Progenitor cell of endocrine pancreas (in vitro differentiated cells): ENCODE results near the gene MAGI1. TPM values are rescaled to one million over a fixed set of nuclear protein-coding genes. Genes with fewer than 3 reads are reported as not detected.

Source experiments
- DNase-seq: peaks from one replicate; pipeline ENCODE4 v3.0.0; 2021; ENCODE audit warnings: low spot score; ENCODE audit not compliant: unreplicated experiment
- H3K27ac Mint-ChIP-seq: 2 replicates; pipeline ENCODE4 v1.8.0; 2021; ENCODE audit warnings: mild to moderate bottlenecking, moderate library complexity, mixed read lengths
- H3K27me3 Mint-ChIP-seq: 2 replicates; pipeline ENCODE4 v1.8.0; 2021; ENCODE audit warnings: mixed read lengths
- H3K36me3 Mint-ChIP-seq: 2 replicates; pipeline ENCODE4 v1.8.0; 2022; ENCODE audit warnings: mixed read lengths; ENCODE audit not compliant: insufficient read depth
- H3K4me1 Mint-ChIP-seq: 2 replicates; pipeline ENCODE4 v1.8.0; 2021; ENCODE audit warnings: low read depth, mixed read lengths
- H3K4me3 Mint-ChIP-seq: 2 replicates; pipeline ENCODE4 v1.8.0; 2021; ENCODE audit warnings: low read depth, mild to moderate bottlenecking, moderate library complexity, mixed read lengths
- H3K9me3 Mint-ChIP-seq: 2 replicates; pipeline ENCODE4 v1.8.0; 2021; ENCODE audit warnings: low read depth, mixed read lengths
- CTCF ChIP-seq: fragments of 200-600 bp; sonication (generic); IDR thresholded peaks from one replicate; pipeline ENCODE4 v1.5.0; 2021; ENCODE audit warnings: antibody characterized with exemption, mild to moderate bottlenecking; ENCODE audit not compliant: unreplicated experiment
- total RNA-seq: library from RNA; stranded (reverse); gene quantifications from 2 replicates; pipeline ENCODE4 v1.2.1, GENCODE V29; 2021

The MAGI1 gene
- total RNA-seq, 1 donor from 2014 or later, result 142 TPM

- Mint-ChIP-seq H3K27me3 (no peaks in the 10 kb centered on the region), H3K4me3 (no peak overlapping the region), H3K36me3 (peaks cover 3% of the 10 kb centered on the region), H3K4me1 (peaks cover 24% of the 10 kb centered on the region), H3K27ac (no peak overlapping the region), H3K9me3 (no peaks in the 10 kb centered on the region)
- TF ChIP-seq CTCF, result no peak
- DNase-seq, result no peak
Observed at GRCh38 chr3:65638301-65638700, 400.4 kb downstream of the MAGI1 start.

- Mint-ChIP-seq H3K27ac (no peak overlapping the region), H3K4me1 (peaks cover 9% of the 10 kb centered on the region), H3K27me3 (no peaks in the 10 kb centered on the region), H3K9me3 (no peaks in the 10 kb centered on the region), H3K36me3 (peaks cover 3% of the 10 kb centered on the region), H3K4me3 (no peak overlapping the region)
- no peak for DNase-seq
- TF ChIP-seq CTCF, result no peak
Observed at GRCh38 chr3:65636326-65636725, 402.4 kb downstream of the MAGI1 start.

GRCh38 chr3:65635657-65636056, 403.1 kb downstream of the MAGI1 start:
- no peak for DNase-seq
- Mint-ChIP-seq H3K27ac (no peak overlapping the region), H3K4me3 (no peak overlapping the region), H3K27me3 (no peaks in the 10 kb centered on the region), H3K9me3 (no peaks in the 10 kb centered on the region), H3K4me1 (peaks cover 6% of the 10 kb centered on the region), H3K36me3 (peaks cover 7% of the 10 kb centered on the region)
- no peak for TF ChIP-seq CTCF

- Mint-ChIP-seq H3K4me3 (no peak overlapping the region), H3K27me3 (no peaks in the 10 kb centered on the region), H3K27ac (no peak overlapping the region), H3K9me3 (no peaks in the 10 kb centered on the region), H3K36me3 (peaks cover 4% of the 10 kb centered on the region), H3K4me1 (peaks cover 3% of the 10 kb centered on the region)
- TF ChIP-seq CTCF, result no peak
- DNase-seq, result no peak
Observed at GRCh38 chr3:65633018-65633638, 405.6 kb downstream of the MAGI1 start.

- no peaks in the 10 kb centered on the region for H3K27me3 Mint-ChIP-seq
- DNase-seq, result no peak
- H3K9me3 Mint-ChIP-seq, result no peaks in the 10 kb centered on the region
- no peak overlapping the region for H3K4me3 Mint-ChIP-seq
- TF ChIP-seq CTCF, result no peak
- peaks cover 4% of the 10 kb centered on the region for H3K36me3 Mint-ChIP-seq
- H3K4me1 Mint-ChIP-seq, result peaks cover 2% of the 10 kb centered on the region
- H3K27ac Mint-ChIP-seq, result no peak overlapping the region
Observed at GRCh38 chr3:65632414-65632813, 406.3 kb downstream of the MAGI1 start.
